ENCODE measurements around the gene SMPX. TPM values are rescaled to one million over a fixed set of nuclear protein-coding genes. Genes with fewer than 3 reads are reported as not detected.

Gene SMPX
- total and polyA plus RNA-seq, 9 of the 15 experiments (the other 6 are each of a cell fraction or from before 2014, with no cell fraction given): not detected

GRCh38 chrX:21781525-21781924 lies 23.6 kb upstream of the SMPX start:
- no peak overlapping the region for H3K27ac ChIP-seq (ENCODE audit: extremely low read depth, low read depth, low read length)
- H3K9me3 ChIP-seq (replicated peaks; ENCODE audit: control insufficient read depth, insufficient read depth, low read depth, low read length): no peaks in the 10 kb centered on the region
- TF ChIP-seq MBD1 (CRISPR knock-in tag; IDR thresholded peaks at IDR 0.05) (no peak), TCF7L2 (IDR thresholded peaks at IDR 0.05; ENCODE audit: low read depth, low read length) (no peak), PYGO2 (tag; IDR thresholded peaks at IDR 0.05) (no peak), PML (IDR thresholded peaks at IDR 0.05; ENCODE audit: low read length) (no peak), HNRNPL (IDR thresholded peaks at IDR 0.05; ENCODE audit: low read depth, low read length) (no peak), HBP1 (CRISPR knock-in tag; IDR thresholded peaks at IDR 0.05) (no peak), STAG1 (CRISPR knock-in tag; IDR thresholded peaks at IDR 0.05; ENCODE audit: borderline replicate concordance) (no peak), ZNF398 (CRISPR knock-in tag; IDR thresholded peaks at IDR 0.05) (no peak), SIX5 (IDR thresholded peaks at IDR 0.05; ENCODE audit: borderline replicate concordance in 1 of 2, insufficient read depth in 1 of 2, low read depth in 1 of 2, low read length in 2 of 2) (no peak), ZNF511 (CRISPR knock-in tag; IDR thresholded peaks at IDR 0.05) (no peak), ELF4 (CRISPR knock-in tag; IDR thresholded peaks at IDR 0.05) (no peak)
- BruUV-seq (replicated peaks): no TSS peak
- no peak overlapping the region for H2AFZ ChIP-seq (ENCODE audit: low read depth, low read length)
- no peak for ATAC-seq
- H3K9ac ChIP-seq (ENCODE audit: insufficient read depth in 1 of 2, low read depth in 2 of 2, low read length in 2 of 2): no peak overlapping the region
- H3K4me1 ChIP-seq (replicated peaks in 1 of 2; ENCODE audit: control insufficient read depth in 2 of 2, insufficient read depth in 2 of 2, low read length in 2 of 2): no peaks in the 10 kb centered on the region
- in situ Hi-C loops (cut with MboI) (no loop called here), intact Hi-C loops (cut with micrococcal nuclease) (no loop called here)
- no peaks in the 10 kb centered on the region for H3K79me2 ChIP-seq (ENCODE audit: control insufficient read depth, insufficient read depth, low read length)
- POLR2A ChIA-PET: no interaction called here
- CTCF ChIA-PET (ENCODE audit: low intra/inter-chr PET ratio): no interaction called here
- H3K27me3 ChIP-seq (ENCODE audit: control insufficient read depth in 2 of 2, insufficient read depth in 2 of 2, low read length in 2 of 2): no peaks in the 10 kb centered on the region
- WGBS (ENCODE audit: insufficient coverage, low coverage, missing lambda C conversion rate): 0% methylated on average over 1 of the region's 1 CpG
- FAIRE-seq: no peak
- no peaks in the 10 kb centered on the region for H3K36me3 ChIP-seq (ENCODE audit: control insufficient read depth, insufficient read depth, low read length)
- H3K4me3 ChIP-seq: no peak overlapping the region
- H4K20me1 ChIP-seq (replicated peaks; ENCODE audit: control insufficient read depth, insufficient read depth, low read length): no peaks in the 10 kb centered on the region
- no peaks in the 10 kb centered on the region for H3K9me1 ChIP-seq (ENCODE audit: control insufficient read depth, insufficient read depth, low read length)
- H3K4me2 ChIP-seq (ENCODE audit: insufficient read depth, low read length): no peak overlapping the region
- no peak for DNase-seq (ENCODE audit: extremely low read depth in 1 of 4, low spot score in 3 of 4)

Measured in K562 (cell line).